GM12878 (cell line): ENCODE measurements around the gene KRT71. TPM values are rescaled to one million over a fixed set of nuclear protein-coding genes. Genes with fewer than 3 reads are reported as not detected.

Source experiments
- ATAC-seq: fragments of 200-7000 bp; cut with Tn5 transposase; 3 replicates; pipeline ENCODE4 v1.9.1; 2020; ENCODE audit warnings: mild to moderate bottlenecking, moderate library complexity
- BruUV-seq: library from RNA; stranded (reverse); fragments of 400-500 nt; replicated peaks from 2 replicates; lab custom pipeline; 2021; lab: Mats Ljungman, UMichigan
- CTCF ChIA-PET: fragments of 300-600 bp; sonication (Branson Sonifier 250); formaldehyde crosslinking; extraction: SDS; loops from one replicate; lab custom pipeline; 2021; ENCODE audit warnings: inconsistent platforms; lab: Yijun Ruan, JAX
- POLR2A ChIA-PET: fragments of 350-600 bp; formaldehyde crosslinking; extraction: SDS; loops from one replicate; lab custom pipeline; 2021; ENCODE audit warnings: inconsistent platforms; lab: Charles Lee
- RAD21 ChIA-PET: fragments of 300-600 bp; sonication (Branson Sonifier 250); formaldehyde crosslinking; loops from one replicate; lab custom pipeline; 2023; ENCODE audit warnings: antibody characterized with exemption; ENCODE audit not compliant: unreplicated experiment; lab: Charles Lee
- SMC1A ChIA-PET: fragments of 300-600 bp; sonication (Branson Sonifier 250); formaldehyde crosslinking; loops from one replicate; lab custom pipeline; 2023; ENCODE audit not compliant: unreplicated experiment, uncharacterized antibody; lab: Charles Lee
- DNase-seq: peaks from one replicate; pipeline ENCODE4 v3.0.0-alpha.2; 2011; ENCODE audit warnings: low read depth, low spot score
- FAIRE-seq: peaks from 3 replicates; lab custom pipeline; 2011; peaks lifted over from hg19 to GRCh38; lab: Jason Lieb, UNC
- H2AFZ ChIP-seq: 2 replicates; pipeline ENCODE4 v1.6.0; 2011; ENCODE audit warnings: low read depth, low read length, control low read depth; ENCODE audit not compliant: control insufficient read depth
- H3K27ac ChIP-seq: 2 replicates; pipeline ENCODE4 v1.5.1; 2011; ENCODE audit warnings: control low read depth; ENCODE audit not compliant: control insufficient read depth, insufficient read depth
- H3K27me3 ChIP-seq, 2 experiments: replicated peaks in 1 of 2; 2 replicates each; pipeline versions ENCODE4 v1.6.0 to v1.6.1; 2011; ENCODE audit warnings: low read length in 1 of 2; ENCODE audit not compliant: control insufficient read depth in 2 of 2, insufficient read depth in 2 of 2
- H3K36me3 ChIP-seq, 2 experiments: 2 replicates each; pipeline ENCODE4 v1.5.1; 2011; ENCODE audit warnings: low read length in 1 of 2; ENCODE audit not compliant: control insufficient read depth in 2 of 2, insufficient read depth in 2 of 2
- H3K4me1 ChIP-seq: 2 replicates; pipeline ENCODE4 v1.6.1; 2011; ENCODE audit warnings: mild to moderate bottlenecking, low read length, moderate library complexity, mixed read lengths; ENCODE audit not compliant: control insufficient read depth, insufficient read depth
- H3K4me2 ChIP-seq: 2 replicates; pipeline ENCODE4 v1.6.0; 2011; ENCODE audit warnings: control low read depth; ENCODE audit not compliant: control insufficient read depth, insufficient read depth
- H3K4me3 ChIP-seq: fragments of 200-600 bp; sonication (generic); 2 replicates; pipeline ENCODE4 v1.5.1; 2016
- H3K79me2 ChIP-seq: 2 replicates; pipeline ENCODE4 v1.6.0; 2011; ENCODE audit warnings: low read length; ENCODE audit not compliant: control insufficient read depth, insufficient read depth
- H3K9ac ChIP-seq: 2 replicates; pipeline ENCODE4 v1.8.0; 2011; ENCODE audit warnings: low read length, control low read depth, mixed read lengths; ENCODE audit not compliant: control insufficient read depth, insufficient read depth
- H3K9me3 ChIP-seq: replicated peaks from 3 replicates; pipeline ENCODE4 v1.5.1; 2011; ENCODE audit warnings: mild to moderate bottlenecking, low read length; ENCODE audit not compliant: control insufficient read depth, insufficient read depth
- H4K20me1 ChIP-seq: 2 replicates; pipeline ENCODE4 v1.6.0; 2011; ENCODE audit not compliant: control insufficient read depth, insufficient read depth
- DPF2 ChIP-seq: fragments of 450-650 bp; IDR thresholded peaks from 2 replicates; pipeline ENCODE4 v1.6.1; 2017; ENCODE audit warnings: mild to moderate bottlenecking
- E4F1 ChIP-seq: fragments of 450-650 bp; IDR thresholded peaks from 2 replicates; pipeline ENCODE4 v1.6.1; 2018; ENCODE audit warnings: borderline replicate concordance, mild to moderate bottlenecking; ENCODE audit not compliant: partially characterized antibody
- GATAD2B ChIP-seq: fragments of 450-650 bp; conservative IDR thresholded peaks from 2 replicates; pipeline ENCODE4 v1.6.1; 2017; ENCODE audit warnings: low read depth, mild to moderate bottlenecking, moderate library complexity
- IRF4 ChIP-seq: IDR thresholded peaks from 2 replicates; pipeline ENCODE4 v1.6.1; 2011; ENCODE audit warnings: low read depth, low read length
- JUNB ChIP-seq: IDR thresholded peaks from 2 replicates; pipeline ENCODE4 v1.6.1; 2016; ENCODE audit warnings: antibody characterized with exemption, mild to moderate bottlenecking
- MAX ChIP-seq: IDR thresholded peaks from 2 replicates; pipeline ENCODE4 v1.6.1; 2012; ENCODE audit warnings: low read depth, low read length, improper control_type of control experiment
- MTA3 ChIP-seq: IDR thresholded peaks from 2 replicates; pipeline ENCODE4 v1.6.1; 2012; ENCODE audit warnings: low read length, inconsistent platforms, borderline replicate concordance
- PAX5 ChIP-seq: IDR thresholded peaks from 2 replicates; pipeline ENCODE4 v1.6.1; 2011; ENCODE audit warnings: low read depth, low read length, borderline replicate concordance
- POU2F2 ChIP-seq: IDR thresholded peaks from 3 replicates; pipeline ENCODE4 v1.6.1; 2011; ENCODE audit warnings: low read depth, mild to moderate bottlenecking, low read length, borderline replicate concordance
- RAD51 ChIP-seq: fragments of 450-650 bp; IDR thresholded peaks from 2 replicates; pipeline ENCODE4 v1.6.1; 2016; ENCODE audit warnings: moderate library complexity, mild to moderate bottlenecking, inconsistent platforms
- RB1 ChIP-seq: fragments of 450-650 bp; formaldehyde crosslinking; IDR thresholded peaks from 2 replicates; pipeline ENCODE4 v1.6.1; 2017; ENCODE audit warnings: mild to moderate bottlenecking, borderline replicate concordance
- RBBP5 ChIP-seq: fragments of 200-600 bp; sonication (generic); conservative IDR thresholded peaks from 2 replicates; pipeline ENCODE4 v1.6.1; 2016
- SIX5 ChIP-seq: IDR thresholded peaks from 2 replicates; pipeline ENCODE4 v1.6.1; 2011; ENCODE audit warnings: mild to moderate bottlenecking, low read depth, low read length, moderate library complexity; ENCODE audit not compliant: severe bottlenecking
- SMAD1 ChIP-seq: fragments of 450-650 bp; IDR thresholded peaks from 2 replicates; pipeline ENCODE4 v1.6.1; 2018; ENCODE audit warnings: mild to moderate bottlenecking, low read depth; ENCODE audit not compliant: partially characterized antibody
- TCF12 ChIP-seq: IDR thresholded peaks from 2 replicates; pipeline ENCODE4 v1.6.1; 2011; ENCODE audit warnings: low read depth, mild to moderate bottlenecking, low read length
- USF2 ChIP-seq: IDR thresholded peaks from 2 replicates; pipeline ENCODE4 v1.6.1; 2011; ENCODE audit warnings: low read depth, low read length, improper control_type of control experiment, borderline replicate concordance
- YY1 ChIP-seq: IDR thresholded peaks from 2 replicates; pipeline ENCODE4 v1.6.1; 2011; ENCODE audit warnings: low read depth, mild to moderate bottlenecking, low read length
- ZNF207 ChIP-seq: fragments of 450-650 bp; IDR thresholded peaks from 2 replicates; pipeline ENCODE4 v1.6.1; 2014; ENCODE audit warnings: antibody characterized with exemption, mild to moderate bottlenecking, borderline replicate concordance
- ZNF24 ChIP-seq: fragments of 450-650 bp; IDR thresholded peaks from 2 replicates; pipeline ENCODE4 v1.6.1; 2017; ENCODE audit warnings: antibody characterized with exemption, mild to moderate bottlenecking
- WGBS: methylation state at CpG from one replicate; pipeline ENCODE4 v1.1.6; 2016; ENCODE audit warnings: low lambda C conversion rate; ENCODE audit not compliant: insufficient replicate concordance, insufficient coverage; ENCODE audit errors: missing lambda C conversion rate; 5-methylcytosine and 5-hydroxymethylcytosine counted together
- in situ Hi-C: fragments of 300-500 bp; cut with MboI; formaldehyde crosslinking; loops from 9 replicates; pipeline ENCODE4 v1.14.3; 2018; ENCODE audit warnings: mixed read lengths
- intact Hi-C: fragments of 100-400 bp; cut with micrococcal nuclease; formaldehyde crosslinking; loops from one replicate; pipeline ENCODE4 v1.14.2; 2022; ENCODE audit not compliant: unreplicated experiment
- polyA plus RNA-seq, 11 experiments: library from polyadenylated mRNA; depleted of rRNA in 4 of 11; unstranded in 6 of 11; stranded (reverse) in 5 of 11; fragments of >200 nt; fragmentation: Nextera tagmentation in 4 of 11; fragmentation: Illumina TruSeq in 1 of 11; extraction: Ambion mirVana in 4 of 11; extraction: Trizol in 1 of 11; gene quantifications; 1 replicate in 1 of 11; 2 replicates in 10 of 11; pipeline versions ENCODE4 v1.2.1 to v1.2.3, GENCODE V29; 2011 to 2016; ENCODE audit warnings: inconsistent platforms in 2 of 11, missing spikeins in 2 of 11, low read depth in 1 of 11
- total RNA-seq, 4 experiments: library from RNA; depleted of rRNA in 3 of 4; stranded (reverse); fragments of >200 nt in 3 of 4; fragmentation: Illumina TruSeq in 1 of 4; extraction: Trizol in 1 of 4; gene quantifications; 2 replicates each; pipeline versions ENCODE4 v1.2.1 to v1.2.3, GENCODE V29; 2013 to 2021

KRT71 gene
- total and polyA plus RNA-seq, 10 of the 15 experiments (the other 5 are each of a cell fraction or from before 2014, with no cell fraction given), result not detected

GRCh38 chr12:52515927-52516831 is 36.8 kb downstream of the KRT71 start:
- in situ Hi-C loops, result no loop called here
- DNase-seq, result no peak
- no TSS peak for BruUV-seq
- H3K4me3 ChIP-seq, result no peak overlapping the region
- TF ChIP-seq MAX, result no peak
- no peak for TF ChIP-seq YY1
- TF ChIP-seq SMAD1, result no peak
- no peak for TF ChIP-seq PAX5
- TF ChIP-seq IRF4, result no peak
- no peak for TF ChIP-seq RB1
- no peak for TF ChIP-seq TCF12
- TF ChIP-seq RAD51, result no peak
- no peak for TF ChIP-seq JUNB
- no peak for TF ChIP-seq ZNF24
- no peak for TF ChIP-seq POU2F2
- no peak for TF ChIP-seq GATAD2B
- no peak for TF ChIP-seq MTA3
- no peak for TF ChIP-seq DPF2
- TF ChIP-seq SIX5, result no peak
- no peak for TF ChIP-seq USF2
- TF ChIP-seq ZNF207, result no peak
- TF ChIP-seq E4F1, result no peak
- no peak for TF ChIP-seq RBBP5
- TF ChIP-seq, all 136 proteins: peak for 0
- Histone ChIP-seq H3K9ac (no peak overlapping the region), H4K20me1 (no peaks in the 10 kb centered on the region), H3K27me3 (no peaks in the 10 kb centered on the region), H3K4me1 (no peaks in the 10 kb centered on the region), H3K27ac (no peak overlapping the region), H2AFZ (no peak overlapping the region), H3K79me2 (no peaks in the 10 kb centered on the region), H3K4me2 (no peak overlapping the region), H3K9me3 (no peaks in the 10 kb centered on the region; the same call in 2 of the 3 replicates), H3K36me3 (no peaks in the 10 kb centered on the region)
- no peak for ATAC-seq
- ChIA-PET CTCF (interaction anchor here (0.6 to 1.5 kb wide), 2 partner anchors 9 to 1331 kb away, joined by 3 to 5 read pairs; no protein-coding TSS in a partner anchor), SMC1A (interaction anchor here (0.6 to 1.4 kb wide), 3 partner anchors 9 to 14 kb away, joined by 3 to 4 read pairs (median 3); no protein-coding TSS in a partner anchor), RAD21 (no interaction called here), POLR2A (no interaction called here)
- no peak for FAIRE-seq
- 31% methylated on average over 15 of the region's 15 CpGs for WGBS
- intact Hi-C loops, result no loop called here
